Vagina (tissue), 2 donors: ENCODE data around the gene IGSF23.

ENCODE experiments used
- CTCF ChIP-seq, 3 experiments: fragments of 450-650 bp in 2 of 3; fragments of 200-600 bp in 1 of 3; sonication (generic) in 1 of 3; IDR thresholded peaks; one replicate each; pipeline ENCODE4 v1.5.1; 2017 to 2019; ENCODE audit warnings: antibody characterized with exemption in 3 of 3, mild to moderate bottlenecking in 2 of 3, moderate library complexity in 2 of 3
- POLR2AphosphoS5 ChIP-seq, 2 donors: sonication (generic); formaldehyde crosslinking; IDR thresholded peaks; one replicate each; pipeline ENCODE4 v1.9.0; 2017; ENCODE audit warnings: antibody characterized with exemption in 2 of 2, mild to moderate bottlenecking in 2 of 2, low read depth in 1 of 2; ENCODE audit not compliant: insufficient read depth in 1 of 2

GRCh38 chr19:44609219-44609618 lies 4.1 kb upstream of the IGSF23 start:
- TF ChIP-seq POLR2AphosphoS5 (IDR thresholded peaks at IDR 0.05; ENCODE audit: insufficient read depth in 1 of 2, low read depth in 1 of 2) (no peak), CTCF (IDR thresholded peaks at IDR 0.05) (no peak)
